SK-N-SH (cell line): ENCODE results near the gene LPIN1. TPM values are rescaled to one million over a fixed set of nuclear protein-coding genes. Genes with fewer than 3 reads are reported as not detected.

Experiments
- CTCF ChIA-PET: fragments of 300-600, 350-600 bp; formaldehyde crosslinking; extraction: SDS; loops from one replicate; lab custom pipeline; 2021; lab: Yijun Ruan, JAX
- POLR2A ChIA-PET: fragments of 350-600 bp; sonication (Branson Sonifier 250); formaldehyde crosslinking; extraction: SDS; loops from one replicate; lab custom pipeline; 2020; ENCODE audit warnings: antibody characterized with exemption, inconsistent platforms; lab: Yijun Ruan, JAX
- DNase-seq: peaks from one replicate; pipeline ENCODE4 v3.0.0; 2012
- H2AFZ ChIP-seq: fragments of 200-600 bp; sonication (generic); 2 replicates; pipeline ENCODE4 v1.8.1; 2016; ENCODE audit warnings: antibody characterized with exemption, mild to moderate bottlenecking, low read depth
- H3F3A ChIP-seq: fragments of 200-600 bp; sonication (generic); replicated peaks from 2 replicates; pipeline ENCODE3; 2016; ENCODE audit warnings: antibody characterized with exemption, mild to moderate bottlenecking; ENCODE audit not compliant: insufficient read depth
- H3K27ac ChIP-seq, 2 experiments: fragments of 200-500 bp in 1 of 2; fragments of 200-600 bp in 1 of 2; sonication (Bioruptor generic) in 1 of 2; sonication (generic), shearing (Covaris generic) in 1 of 2; 2 replicates each; pipeline versions ENCODE4 v1.5.1 to v1.6.1; 2014 to 2016; ENCODE audit warnings: low read depth in 2 of 2, inconsistent platforms in 1 of 2, low read length in 1 of 2, mild to moderate bottlenecking in 1 of 2, mixed read lengths in 1 of 2
- H3K27me3 ChIP-seq: fragments of 200-600 bp; sonication (generic), shearing (Covaris generic); 2 replicates; pipeline ENCODE4 v1.6.1; 2016; ENCODE audit warnings: mixed run types; ENCODE audit not compliant: insufficient read depth
- H3K36me3 ChIP-seq, 2 experiments: fragments of 200-500 bp in 1 of 2; fragments of 200-600 bp in 1 of 2; sonication (Bioruptor generic) in 1 of 2; sonication (generic) in 1 of 2; replicated peaks in 1 of 2; 2 replicates each; pipeline versions ENCODE3 to v1.5.1; 2014 to 2016; ENCODE audit warnings: low read length in 1 of 2, mild to moderate bottlenecking in 1 of 2; ENCODE audit not compliant: insufficient read depth in 2 of 2, control insufficient read depth in 1 of 2
- H3K4me1 ChIP-seq, 2 experiments: fragments of 200-500 bp in 1 of 2; fragments of 200-600 bp in 1 of 2; sonication (Bioruptor generic) in 1 of 2; sonication (generic), shearing (Covaris generic) in 1 of 2; 2 replicates each; pipeline versions ENCODE4 v1.5.1 to v1.6.1; 2014 to 2016; ENCODE audit warnings: low read depth in 1 of 2, low read length in 1 of 2, mixed run types in 1 of 2; ENCODE audit not compliant: insufficient read depth in 2 of 2, control insufficient read depth in 1 of 2
- H3K4me2 ChIP-seq: fragments of 200-600 bp; sonication (generic), shearing (Covaris generic); 2 replicates; pipeline ENCODE4 v1.6.1; 2017; ENCODE audit warnings: mixed run types
- H3K4me3 ChIP-seq, 2 experiments: fragments of 200-500 bp in 1 of 2; fragments of 200-600 bp in 1 of 2; sonication (Bioruptor generic) in 1 of 2; sonication (generic), shearing (Covaris generic) in 1 of 2; 2 replicates each; pipeline versions ENCODE4 v1.5.1 to v1.8.1; 2014 to 2016; ENCODE audit warnings: low read depth in 2 of 2, inconsistent platforms in 1 of 2, low read length in 1 of 2, mild to moderate bottlenecking in 1 of 2, mixed read lengths in 1 of 2, moderate library complexity in 1 of 2
- H3K79me2 ChIP-seq: fragments of 200-600 bp; sonication (generic); 2 replicates; pipeline ENCODE4 v1.8.1; 2017; ENCODE audit warnings: mild to moderate bottlenecking; ENCODE audit not compliant: insufficient read depth
- H3K9ac ChIP-seq: fragments of 200-600 bp; sonication (generic); 2 replicates; pipeline ENCODE4 v1.6.1; 2017; ENCODE audit warnings: mixed run types
- H3K9me2 ChIP-seq: fragments of 200-600 bp; sonication (generic); 2 replicates; pipeline ENCODE4 v1.6.1; 2017; ENCODE audit warnings: mixed run types
- H3K9me3 ChIP-seq: fragments of 200-600 bp; sonication (generic); 2 replicates; pipeline ENCODE4 v1.6.1; 2017; ENCODE audit warnings: mixed run types, mild to moderate bottlenecking, moderate library complexity
- H4K20me1 ChIP-seq: fragments of 200-600 bp; sonication (generic); 2 replicates; pipeline ENCODE4 v1.6.1; 2017; ENCODE audit warnings: mild to moderate bottlenecking, mixed run types; ENCODE audit not compliant: insufficient read depth
- ELF1 ChIP-seq: IDR thresholded peaks from 2 replicates; pipeline ENCODE4 v1.4.0; 2012
- EP300 ChIP-seq, 2 experiments: IDR thresholded peaks; 2 replicates each; pipeline versions ENCODE4 v1.4.0 to v1.6.1; 2012; ENCODE audit warnings: borderline replicate concordance in 1 of 2, low read depth in 1 of 2, low read length in 1 of 2
- EZH2phosphoT487 ChIP-seq: fragments of 200-600 bp; sonication (generic); IDR thresholded peaks from 2 replicates; pipeline ENCODE4 v1.6.1; 2017; ENCODE audit warnings: low read depth, mixed run types, mild to moderate bottlenecking, antibody characterized with exemption, moderate library complexity, borderline replicate concordance
- FOXM1 ChIP-seq: IDR thresholded peaks from 2 replicates; pipeline ENCODE4 v1.4.0; 2012; ENCODE audit warnings: low read depth, mild to moderate bottlenecking
- GATA2 ChIP-seq: sonication (generic); formaldehyde crosslinking; IDR thresholded peaks from 2 replicates; pipeline ENCODE4 v1.5.0; 2020; ENCODE audit warnings: mild to moderate bottlenecking, missing genetic modification reagents
- MEF2A ChIP-seq: IDR thresholded peaks from 2 replicates; pipeline ENCODE4 v1.4.0; 2012; ENCODE audit warnings: low read depth, borderline replicate concordance
- MXI1 ChIP-seq: IDR thresholded peaks from 2 replicates; pipeline ENCODE4 v1.6.1; 2012; ENCODE audit warnings: mild to moderate bottlenecking, low read depth, low read length, improper control_type of control experiment
- NRF1 ChIP-seq: IDR thresholded peaks from 2 replicates; pipeline ENCODE4 v1.6.1; 2012; ENCODE audit warnings: low read depth, mild to moderate bottlenecking, low read length
- POLR2AphosphoS5 ChIP-seq: IDR thresholded peaks from 2 replicates; pipeline ENCODE4 v1.6.1; 2012; ENCODE audit warnings: low read depth, low read length
- RFX5 ChIP-seq: IDR thresholded peaks from 2 replicates; pipeline ENCODE4 v1.6.1; 2012; ENCODE audit warnings: mild to moderate bottlenecking, improper control_type of control experiment, low read length
- SMC3 ChIP-seq: IDR thresholded peaks from 2 replicates; pipeline ENCODE4 v1.6.1; 2012; ENCODE audit warnings: low read depth, low read length, improper control_type of control experiment
- TAF1 ChIP-seq: IDR thresholded peaks from 2 replicates; pipeline ENCODE4 v1.6.1; 2012; ENCODE audit warnings: low read depth, mild to moderate bottlenecking, low read length, moderate library complexity, borderline replicate concordance
- TCF12 ChIP-seq: IDR thresholded peaks from 2 replicates; pipeline ENCODE4 v1.4.0; 2012
- TEAD4 ChIP-seq: IDR thresholded peaks from 2 replicates; pipeline ENCODE4 v1.4.0; 2012; ENCODE audit warnings: mild to moderate bottlenecking, borderline replicate concordance; ENCODE audit not compliant: insufficient read depth
- USF2 ChIP-seq: fragments of 150-350 bp; IDR thresholded peaks from 2 replicates; pipeline ENCODE4 v1.6.1; 2017; ENCODE audit warnings: antibody characterized with exemption, low read length, low read depth, borderline replicate concordance
- YY1 ChIP-seq: IDR thresholded peaks from 2 replicates; pipeline ENCODE4 v1.4.0; 2012; ENCODE audit warnings: low read depth, mild to moderate bottlenecking
- ZBTB33 ChIP-seq: IDR thresholded peaks from 2 replicates; pipeline ENCODE4 v1.4.0; 2012; ENCODE audit warnings: low read depth, borderline replicate concordance
- WGBS: methylation state at CpG from one replicate; pipeline ENCODE4 v1.1.6; 2017; ENCODE audit warnings: low lambda C conversion rate; 5-methylcytosine and 5-hydroxymethylcytosine counted together
- polyA plus RNA-seq, 3 experiments: library from polyadenylated mRNA; depleted of rRNA; stranded (reverse); fragments of >200 nt; gene quantifications; 2 replicates each; pipeline ENCODE4 v1.2.3, GENCODE V29; 2012

Gene LPIN1
- polyA plus RNA-seq, 1 of the 3 experiments (the other 2 are of a cell fraction) = 22.1 TPM

- CTCF ChIA-PET = interaction anchor here (0.8 to 7.7 kb wide), 8 partner anchors 15 to 1142 kb away, joined by 3 to 54 read pairs (median 4); partner anchors contain the start of gene TRIB2
- DNase-seq = no peak
- 86% methylated on average over 13 of the region's 13 CpGs for WGBS
- Histone ChIP-seq H3K27ac (no peak overlapping the region), H3K27me3 (no peaks in the 10 kb centered on the region), H3K36me3 (no peaks in the 10 kb centered on the region), H3K9ac (no peak overlapping the region), H2AFZ (no peak overlapping the region), H3F3A (no peaks in the 10 kb centered on the region), H3K4me3 (no peak overlapping the region), H3K4me1 (peaks cover 5 to 6% of the 10 kb centered on the region in 2 experiments; a peak in 3 of 4 replicates), H3K79me2 (no peaks in the 10 kb centered on the region), H3K9me2 (no peaks in the 10 kb centered on the region), H3K4me2 (no peak overlapping the region), H3K9me3 (no peaks in the 10 kb centered on the region), H4K20me1 (no peaks in the 10 kb centered on the region)
- POLR2A ChIA-PET = no interaction called here
- TF ChIP-seq RFX5 = no peak
- no peak for TF ChIP-seq TCF12
- TF ChIP-seq MEF2A = no peak
- no peak for TF ChIP-seq USF2
- TF ChIP-seq EP300 (IDR thresholded peaks at IDR 0.05; ENCODE audit: borderline replicate concordance in 1 of 2, low read depth in 1 of 2, low read length in 1 of 2) = no peak
- no peak for TF ChIP-seq EZH2phosphoT487
- no peak for TF ChIP-seq SMC3
- TF ChIP-seq NRF1 = no peak
- TF ChIP-seq TEAD4 = no peak
- no peak for TF ChIP-seq TAF1
- no peak for TF ChIP-seq GATA2
- TF ChIP-seq MXI1 = no peak
- no peak for TF ChIP-seq FOXM1
- no peak for TF ChIP-seq ZBTB33
- TF ChIP-seq YY1 = no peak
- no peak for TF ChIP-seq ELF1
- TF ChIP-seq POLR2AphosphoS5 = no peak
- TF ChIP-seq, all 33 proteins: peak for 0
Observed at GRCh38 chr2:11865805-11866204, 119.4 kb downstream of the LPIN1 start.
